Hematopoietic multipotent progenitor cell treated with erythropoietin and hydrocortisone succinate and interleukin-3 and kit ligand, for 8 days (in vitro differentiated cells): ENCODE data around the gene FAM110D.

Experiments
- DNase-seq: peaks from one replicate; pipeline ENCODE4 v3.0.0-alpha.2; 2015

Gene FAM110D

DNA sequence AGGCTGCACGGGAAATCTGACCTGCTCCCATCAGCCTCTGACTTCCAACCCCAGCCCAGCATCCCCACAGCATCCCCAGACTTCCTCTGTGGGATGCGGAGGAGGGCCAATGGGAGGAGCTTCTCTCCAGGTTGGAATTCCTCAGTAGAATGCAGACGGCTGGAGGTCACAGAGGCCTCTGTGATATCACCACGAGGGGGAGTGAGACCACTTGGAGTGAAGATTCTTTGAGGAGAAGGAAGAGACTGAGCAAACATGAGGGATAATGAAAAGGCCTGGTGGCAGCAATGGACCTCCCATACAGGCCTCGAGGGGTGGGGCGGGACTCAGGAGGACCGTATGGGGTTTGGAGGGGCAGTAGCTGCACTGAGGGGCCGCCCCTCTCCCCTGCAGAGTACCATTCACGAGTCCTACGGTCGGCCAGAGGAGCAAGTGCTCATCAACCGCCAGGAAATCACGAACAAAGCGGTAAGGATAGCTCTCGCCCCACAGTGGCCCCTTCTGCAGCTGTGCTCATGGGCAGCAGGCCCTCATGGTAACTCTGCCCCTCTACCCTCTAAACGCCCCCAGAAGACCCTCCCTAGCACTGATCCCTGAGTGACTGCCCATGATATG, 31.6 kb downstream of the FAM110D start, which contains the start of gene CATSPER4:
CATSPER4 (plus strand) TSS at position 230 of the 615 bp plus-strand sequence; CDS start at position 256, 26 bp downstream.
- peak; percentile 46 for DNase-seq

- no peak for DNase-seq
Observed at GRCh38 chr1:26191739-26192138, 32.9 kb downstream of the FAM110D start.

- DNase-seq: no peak
Observed at GRCh38 chr1:26195805-26196204, 36.9 kb downstream of the FAM110D start.

- no peak for DNase-seq
Observed at GRCh38 chr1:26197301-26197700, 38.4 kb downstream of the FAM110D start.

DNA sequence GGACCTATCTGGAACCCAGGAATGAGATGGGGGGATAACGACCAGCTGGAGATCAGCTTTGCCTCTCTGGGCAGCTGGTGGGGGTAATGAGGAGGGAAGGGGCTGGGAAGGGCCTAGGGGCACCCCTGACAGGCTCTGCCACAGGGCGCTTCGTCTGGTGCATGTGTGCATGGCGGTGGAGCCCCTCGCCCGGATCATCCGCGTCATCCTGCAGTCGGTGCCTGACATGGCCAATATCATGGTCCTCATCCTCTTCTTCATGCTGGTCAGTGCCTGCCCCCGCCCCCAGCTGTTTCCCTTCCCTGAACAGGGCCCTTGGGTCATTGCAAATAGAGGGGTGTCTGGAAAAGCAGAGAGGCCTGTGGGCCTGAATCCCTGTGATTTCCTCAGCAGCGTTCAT, 38.9 kb downstream of the FAM110D start:
- DNase-seq: no peak

- DNase-seq: no peak
Observed at GRCh38 chr1:26200413-26200812, 41.5 kb downstream of the FAM110D start.

- no peak for DNase-seq
Observed at GRCh38 chr1:26203642-26204318, 44.9 kb downstream of the FAM110D start.

GRCh38 chr1:26210147-26210870, 51.4 kb downstream of the FAM110D start:
- DNase-seq: no peak

DNA sequence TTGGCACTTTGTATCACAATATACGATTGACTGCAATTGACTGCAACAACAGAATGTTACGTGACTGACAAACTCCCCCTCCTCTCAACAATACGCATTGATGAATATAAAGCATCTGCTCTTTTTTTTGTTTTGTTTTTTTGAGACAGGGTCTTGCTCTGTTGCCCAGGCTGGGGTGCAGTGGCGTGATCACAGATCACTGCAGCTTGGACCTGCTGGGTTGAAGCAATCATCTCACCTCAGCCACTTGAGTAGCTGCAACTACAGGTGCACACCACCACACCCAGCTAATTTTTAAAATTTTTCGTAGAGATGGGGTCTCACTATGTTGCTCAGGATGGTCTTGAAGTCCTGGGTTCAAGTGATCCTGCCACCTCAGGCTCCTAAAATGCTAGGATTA, 53.8 kb downstream of the FAM110D start:
- DNase-seq: no peak

GRCh38 chr1:26213335-26213905, 54.5 kb downstream of the FAM110D start:
- no peak for DNase-seq
